Smooth muscle cell (in vitro differentiated cells): ENCODE results near the gene BCAR1. TPM values are rescaled to one million over a fixed set of nuclear protein-coding genes. Genes with fewer than 3 reads are reported as not detected.

ENCODE experiments used
- DNase-seq: peaks from one replicate; lab custom pipeline; 2025; ENCODE audit not compliant: unreplicated experiment; lab: John Stamatoyannopoulos, UW
- H2AFZ ChIP-seq: fragments of 200-600 bp; sonication (generic); 2 replicates; pipeline ENCODE4 v1.6.0; 2016; ENCODE audit warnings: antibody characterized with exemption, low read depth, mild to moderate bottlenecking
- H3F3A ChIP-seq: fragments of 200-600 bp; sonication (generic); 2 replicates; pipeline ENCODE4 v1.6.0; 2017; ENCODE audit warnings: antibody characterized with exemption, low read depth
- H3K27ac ChIP-seq: fragments of 200-600 bp; sonication (generic); 2 replicates; pipeline ENCODE4 v1.5.1; 2016; ENCODE audit warnings: low read depth, mild to moderate bottlenecking
- H3K27me3 ChIP-seq: fragments of 200-600 bp; sonication (generic); 2 replicates; pipeline ENCODE4 v1.6.1; 2016; ENCODE audit warnings: low read depth, mild to moderate bottlenecking
- H3K36me3 ChIP-seq: fragments of 200-600 bp; sonication (generic); 2 replicates; pipeline ENCODE4 v1.5.1; 2016; ENCODE audit warnings: low read depth
- H3K4me1 ChIP-seq: fragments of 200-600 bp; sonication (generic); 2 replicates; pipeline ENCODE4 v1.5.1; 2016; ENCODE audit warnings: low read depth
- H3K4me2 ChIP-seq: fragments of 200-600 bp; sonication (generic); 2 replicates; pipeline ENCODE4 v1.6.0; 2016; ENCODE audit warnings: mild to moderate bottlenecking
- H3K4me3 ChIP-seq: fragments of 200-600 bp; sonication (generic); 2 replicates; pipeline ENCODE4 v1.5.1; 2016; ENCODE audit warnings: mild to moderate bottlenecking
- H3K79me2 ChIP-seq: fragments of 200-600 bp; sonication (generic); 2 replicates; pipeline ENCODE4 v1.6.0; 2016; ENCODE audit warnings: low read depth, mild to moderate bottlenecking
- H3K9ac ChIP-seq: fragments of 200-600 bp; sonication (generic); 2 replicates; pipeline ENCODE4 v1.6.0; 2016; ENCODE audit warnings: low read depth
- H3K9me3 ChIP-seq: fragments of 200-600 bp; sonication (generic); replicated peaks from 2 replicates; pipeline ENCODE4 v1.5.1; 2016; ENCODE audit warnings: low read depth
- H4K20me1 ChIP-seq: fragments of 200-600 bp; sonication (generic); 2 replicates; pipeline ENCODE4 v1.6.0; 2016; ENCODE audit warnings: low read depth
- WGBS: methylation state at CpG from one replicate; pipeline ENCODE4 v1.1.7; 2016; ENCODE audit warnings: low lambda C conversion rate; 5-methylcytosine and 5-hydroxymethylcytosine counted together
- polyA plus RNA-seq: library from polyadenylated mRNA; unstranded; fragments of >200 nt; fragmentation: Nextera tagmentation; extraction: Ambion mirVana; gene quantifications from 2 replicates; pipeline ENCODE4 v1.2.1, GENCODE V29; 2016
- total RNA-seq: library from RNA; depleted of rRNA; stranded (reverse); fragments of >200 nt; gene quantifications from 2 replicates; pipeline ENCODE4 v1.2.3, GENCODE V29; 2014
- TF ChIP-seq, protein P1 (sequence below): fragments of 200-600 bp; sonication (generic); IDR thresholded peaks from 2 replicates; pipeline ENCODE4 v1.5.1; 2017; ENCODE audit warnings: borderline replicate concordance, mild to moderate bottlenecking, antibody characterized with exemption; ENCODE audit not compliant: insufficient read depth, poor library complexity, severe bottlenecking

The BCAR1 gene
- total and polyA plus RNA-seq, 2 experiments from 2014 or later = 49.4 to 117 TPM

DNA sequence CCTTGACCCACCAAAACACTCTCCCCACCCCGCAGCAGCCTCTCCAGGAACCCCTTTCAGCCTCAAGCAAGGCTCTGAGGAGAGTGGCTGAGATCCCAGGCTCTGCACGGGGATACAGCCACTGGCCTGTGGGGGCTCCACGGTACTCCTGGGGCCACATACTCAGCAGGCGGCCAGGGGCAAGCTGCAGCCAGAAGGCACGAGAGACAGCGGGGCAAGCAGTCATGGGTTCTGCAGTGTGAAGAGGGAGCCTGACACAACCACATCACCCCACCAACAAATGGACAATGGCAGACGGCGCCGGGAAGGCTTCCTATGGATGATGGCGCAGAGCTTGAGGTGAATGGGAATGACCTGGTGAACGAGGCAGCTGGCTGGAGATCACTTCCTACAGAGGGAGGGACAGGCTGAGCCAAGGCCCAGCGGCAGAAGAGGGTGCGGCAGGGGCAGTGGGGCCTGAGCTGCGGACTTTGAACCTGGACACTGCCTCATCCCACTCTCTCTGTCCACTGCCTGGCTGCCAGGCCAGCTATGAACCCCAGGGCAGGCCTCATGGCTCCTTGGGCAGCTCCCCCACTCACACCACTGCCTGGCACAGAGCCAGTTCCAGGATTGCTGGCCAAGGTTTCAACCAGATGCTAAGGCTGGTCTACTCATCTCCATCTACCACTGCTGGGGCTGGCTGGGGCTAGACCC lies 10.8 kb upstream of the BCAR1 start:
- Histone ChIP-seq H3F3A (peaks cover 5% of the 10 kb centered on the region), H3K79me2 (peaks cover 89% of the 10 kb centered on the region), H3K27ac (peak overlapping the region; percentile 31), H3K4me1 (peaks cover 36% of the 10 kb centered on the region), H3K9ac (peak overlapping the region; percentile 3), H3K36me3 (no peaks in the 10 kb centered on the region), H3K9me3 (no peaks in the 10 kb centered on the region), H4K20me1 (peaks cover 78% of the 10 kb centered on the region), H3K27me3 (no peaks in the 10 kb centered on the region), H3K4me2 (peak overlapping the region; percentile 99), H3K4me3 (no peak overlapping the region), H2AFZ (no peak overlapping the region)
- DNase-seq = no peak
- TF ChIP-seq, protein P1, sequence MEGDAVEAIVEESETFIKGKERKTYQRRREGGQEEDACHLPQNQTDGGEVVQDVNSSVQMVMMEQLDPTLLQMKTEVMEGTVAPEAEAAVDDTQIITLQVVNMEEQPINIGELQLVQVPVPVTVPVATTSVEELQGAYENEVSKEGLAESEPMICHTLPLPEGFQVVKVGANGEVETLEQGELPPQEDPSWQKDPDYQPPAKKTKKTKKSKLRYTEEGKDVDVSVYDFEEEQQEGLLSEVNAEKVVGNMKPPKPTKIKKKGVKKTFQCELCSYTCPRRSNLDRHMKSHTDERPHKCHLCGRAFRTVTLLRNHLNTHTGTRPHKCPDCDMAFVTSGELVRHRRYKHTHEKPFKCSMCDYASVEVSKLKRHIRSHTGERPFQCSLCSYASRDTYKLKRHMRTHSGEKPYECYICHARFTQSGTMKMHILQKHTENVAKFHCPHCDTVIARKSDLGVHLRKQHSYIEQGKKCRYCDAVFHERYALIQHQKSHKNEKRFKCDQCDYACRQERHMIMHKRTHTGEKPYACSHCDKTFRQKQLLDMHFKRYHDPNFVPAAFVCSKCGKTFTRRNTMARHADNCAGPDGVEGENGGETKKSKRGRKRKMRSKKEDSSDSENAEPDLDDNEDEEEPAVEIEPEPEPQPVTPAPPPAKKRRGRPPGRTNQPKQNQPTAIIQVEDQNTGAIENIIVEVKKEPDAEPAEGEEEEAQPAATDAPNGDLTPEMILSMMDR = no peak
- 92% methylated on average over 14 of the region's 14 CpGs for WGBS

DNA sequence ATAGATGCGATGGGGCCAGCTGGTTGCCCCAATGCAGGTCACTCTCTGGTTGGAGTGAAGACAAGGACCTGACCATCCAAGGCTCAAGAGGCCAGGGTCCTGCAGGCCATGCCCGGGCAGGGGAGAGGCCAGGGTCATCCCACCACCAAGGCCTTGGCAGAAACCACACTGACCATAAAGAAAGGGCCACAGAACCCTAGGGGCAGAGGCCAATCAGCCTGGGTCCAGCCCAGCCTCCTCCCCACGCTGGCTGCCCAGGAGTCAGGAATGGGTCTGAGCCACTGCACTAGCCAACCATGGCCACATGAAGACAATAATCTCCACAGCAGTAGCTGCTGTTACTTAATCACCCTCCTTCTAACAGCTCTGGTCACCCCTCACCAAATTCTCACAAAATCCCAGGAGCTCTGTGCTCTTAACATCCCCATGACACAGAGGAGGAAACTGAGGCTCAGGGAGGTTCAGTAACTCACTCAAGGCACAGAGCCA lies 10.2 kb upstream of the BCAR1 start:
- Histone ChIP-seq H3K4me3 (no peak overlapping the region), H3F3A (peaks cover 11% of the 10 kb centered on the region), H3K27me3 (no peaks in the 10 kb centered on the region), H3K9me3 (no peaks in the 10 kb centered on the region), H2AFZ (no peak overlapping the region), H3K27ac (peak overlapping the region; percentile 31), H3K79me2 (peaks cover 95% of the 10 kb centered on the region), H3K36me3 (no peaks in the 10 kb centered on the region), H3K4me1 (peaks cover 42% of the 10 kb centered on the region), H3K4me2 (peak overlapping the region; percentile 99), H3K9ac (no peak overlapping the region), H4K20me1 (peaks cover 84% of the 10 kb centered on the region)
- DNase-seq = no peak
- TF ChIP-seq, protein P1 = no peak
- WGBS = 94% methylated on average over 3 of the region's 3 CpGs

DNA sequence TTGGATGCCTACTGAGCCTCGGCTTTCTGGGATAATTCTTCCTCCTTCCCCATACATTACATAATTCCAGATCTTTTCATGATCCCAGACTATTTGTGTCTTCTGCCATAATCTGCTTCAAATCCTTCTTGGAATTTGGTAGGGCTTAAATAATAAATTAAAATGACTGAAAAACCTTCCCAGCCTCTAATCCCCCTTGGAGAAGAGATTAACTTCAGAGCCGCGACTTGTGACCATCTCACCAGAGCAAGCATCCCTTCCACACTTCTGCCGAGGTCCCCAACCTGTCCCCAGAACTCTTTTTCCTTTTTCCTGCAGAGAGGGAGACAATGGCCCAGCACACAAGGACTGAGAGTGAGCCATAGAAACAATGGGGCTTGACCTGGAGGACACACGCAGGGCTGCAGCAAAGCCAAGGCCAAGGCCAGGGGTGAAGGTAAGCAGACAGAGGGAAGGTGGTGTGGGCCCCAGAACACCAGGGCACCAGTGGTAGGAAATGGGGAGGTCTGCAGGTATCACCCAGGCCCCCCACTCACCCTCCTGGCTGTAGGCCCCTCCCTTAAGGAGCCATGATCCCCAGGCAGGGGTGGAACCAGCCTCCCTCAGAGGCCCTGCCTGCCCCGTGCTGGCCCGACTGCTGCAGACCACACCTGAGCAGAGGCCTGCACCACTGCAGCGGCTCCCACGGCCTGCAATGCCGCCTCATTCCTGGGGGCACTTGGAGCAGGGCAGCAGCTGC lies 9.6 kb upstream of the BCAR1 start:
- Histone ChIP-seq H3K27me3 (no peaks in the 10 kb centered on the region), H3K9me3 (no peaks in the 10 kb centered on the region), H3K4me1 (peaks cover 43% of the 10 kb centered on the region), H2AFZ (no peak overlapping the region), H3K4me2 (peak overlapping the region; percentile 99), H3K9ac (no peak overlapping the region), H3F3A (peaks cover 14% of the 10 kb centered on the region), H3K4me3 (no peak overlapping the region), H3K79me2 (peaks cover 99% of the 10 kb centered on the region), H4K20me1 (peaks cover 90% of the 10 kb centered on the region), H3K36me3 (no peaks in the 10 kb centered on the region), H3K27ac (peak overlapping the region; percentile 54)
- DNase-seq = no peak
- TF ChIP-seq, protein P1 = no peak
- WGBS = 62% methylated on average over 9 of the region's 10 CpGs
